Measurements from ENCODE around the gene P2RY13. TPM values are rescaled to one million over a fixed set of nuclear protein-coding genes. Genes with fewer than 3 reads are reported as not detected.

Gene P2RY13
- total RNA-seq, 4 donors from 2014 or later, result 0.20 to 3.1 (median 0.78) TPM

DNA sequence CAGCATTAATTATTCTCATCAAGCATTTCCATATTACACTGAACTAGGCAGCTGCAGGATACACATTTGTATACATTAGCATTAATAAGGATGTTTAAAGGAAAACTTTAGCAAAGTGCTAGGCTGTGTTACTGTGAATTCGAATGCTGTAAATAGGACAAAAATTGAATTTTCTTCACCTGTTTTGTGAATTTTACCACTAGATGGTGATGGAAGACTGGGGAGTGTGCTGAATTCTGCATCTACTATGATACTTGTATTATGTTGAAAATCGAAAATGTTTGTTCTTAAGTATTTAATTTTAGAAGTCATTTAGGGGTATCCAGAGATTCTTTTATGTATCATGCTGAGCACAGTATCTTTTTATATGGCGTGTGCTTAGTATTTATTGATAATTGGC lies 38.7 kb downstream of the P2RY13 start:
- no peaks in the 10 kb centered on the region for H3K9me3 ChIP-seq
- no peaks in the 10 kb centered on the region for H3K4me1 ChIP-seq
- no peak overlapping the region for H3K27ac ChIP-seq
- TF ChIP-seq EP300 (IDR thresholded peaks at IDR 0.05) (no peak), POLR2A (IDR thresholded peaks at IDR 0.05) (no peak)
- TF ChIP-seq, protein P1, sequence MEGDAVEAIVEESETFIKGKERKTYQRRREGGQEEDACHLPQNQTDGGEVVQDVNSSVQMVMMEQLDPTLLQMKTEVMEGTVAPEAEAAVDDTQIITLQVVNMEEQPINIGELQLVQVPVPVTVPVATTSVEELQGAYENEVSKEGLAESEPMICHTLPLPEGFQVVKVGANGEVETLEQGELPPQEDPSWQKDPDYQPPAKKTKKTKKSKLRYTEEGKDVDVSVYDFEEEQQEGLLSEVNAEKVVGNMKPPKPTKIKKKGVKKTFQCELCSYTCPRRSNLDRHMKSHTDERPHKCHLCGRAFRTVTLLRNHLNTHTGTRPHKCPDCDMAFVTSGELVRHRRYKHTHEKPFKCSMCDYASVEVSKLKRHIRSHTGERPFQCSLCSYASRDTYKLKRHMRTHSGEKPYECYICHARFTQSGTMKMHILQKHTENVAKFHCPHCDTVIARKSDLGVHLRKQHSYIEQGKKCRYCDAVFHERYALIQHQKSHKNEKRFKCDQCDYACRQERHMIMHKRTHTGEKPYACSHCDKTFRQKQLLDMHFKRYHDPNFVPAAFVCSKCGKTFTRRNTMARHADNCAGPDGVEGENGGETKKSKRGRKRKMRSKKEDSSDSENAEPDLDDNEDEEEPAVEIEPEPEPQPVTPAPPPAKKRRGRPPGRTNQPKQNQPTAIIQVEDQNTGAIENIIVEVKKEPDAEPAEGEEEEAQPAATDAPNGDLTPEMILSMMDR (IDR thresholded peaks at IDR 0.05), result peak; percentile 9 to 61 (median 44)
- WGBS, 2 donors, result 37 to 48% methylated on average over 3 of the region's 3 CpGs
- H3K4me3 ChIP-seq, result no peak overlapping the region
- H3K36me3 ChIP-seq, result no peaks in the 10 kb centered on the region
- H3K27me3 ChIP-seq, result no peaks in the 10 kb centered on the region
- DNase-seq (ENCODE audit: low spot score in 2 of 2), result no peak

DNA sequence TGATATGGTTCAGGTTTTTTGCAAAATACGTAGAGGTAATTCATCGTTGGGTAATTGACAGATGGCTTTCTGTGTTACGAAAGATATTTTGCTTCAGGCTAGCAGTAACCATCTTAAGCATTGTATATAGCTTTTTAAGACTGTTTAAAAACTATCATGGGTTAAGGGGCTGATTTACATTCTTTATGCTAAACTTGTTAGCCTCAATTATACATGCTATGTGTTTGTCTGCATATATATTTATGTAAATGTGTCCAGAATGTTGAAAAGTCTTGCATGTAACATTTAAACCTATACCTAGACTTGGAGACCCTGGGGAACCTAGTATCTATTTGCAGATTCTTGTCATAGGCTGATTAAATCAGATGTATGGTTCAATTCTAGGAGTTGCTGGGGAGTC lies 39.9 kb downstream of the P2RY13 start:
- WGBS, 2 donors, result 13 to 88% methylated on average over 3 of the region's 3 CpGs
- Histone ChIP-seq H3K27ac (no peak overlapping the region), H3K9me3 (no peaks in the 10 kb centered on the region), H3K4me3 (no peak overlapping the region), H3K36me3 (no peaks in the 10 kb centered on the region), H3K27me3 (no peaks in the 10 kb centered on the region), H3K4me1 (peaks cover 0 to 2% (median 0%) of the 10 kb centered on the region in 4 donors)
- DNase-seq (ENCODE audit: low spot score in 2 of 2), result no peak
- TF ChIP-seq POLR2A (IDR thresholded peaks at IDR 0.05), result no peak
- no peak for TF ChIP-seq EP300 (IDR thresholded peaks at IDR 0.05)
- TF ChIP-seq, protein P1 (IDR thresholded peaks at IDR 0.05), result no peak

DNA sequence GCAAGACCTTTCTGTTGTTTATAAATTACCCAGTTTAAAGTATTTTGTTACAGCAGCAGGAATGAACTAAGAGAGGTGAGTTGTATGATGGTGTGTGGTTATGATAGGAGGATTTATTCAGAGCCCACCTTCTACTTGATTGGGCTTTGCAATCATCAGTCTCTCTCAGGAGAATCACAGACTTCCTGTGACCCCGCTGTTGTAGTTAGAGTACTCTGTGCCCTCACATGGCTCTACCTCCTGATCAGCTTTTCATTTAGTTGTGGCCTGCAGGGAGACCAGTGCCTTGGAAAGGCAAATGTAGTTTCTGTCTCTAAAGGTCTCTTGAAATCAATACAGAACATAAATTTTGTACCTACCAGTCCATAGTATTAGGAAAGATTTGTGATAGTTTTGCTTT lies 43.4 kb downstream of the P2RY13 start:
- H3K27ac ChIP-seq, result no peak overlapping the region
- WGBS, 2 donors, result 68 to 75% methylated on average over 1 of the region's 1 CpG
- H3K9me3 ChIP-seq, result no peaks in the 10 kb centered on the region
- H3K4me1 ChIP-seq, result peaks cover 0 to 22% (median 0%) of the 10 kb centered on the region in 4 donors
- no peak for DNase-seq (ENCODE audit: low spot score in 2 of 2)
- no peaks in the 10 kb centered on the region for H3K27me3 ChIP-seq
- no peak overlapping the region for H3K4me3 ChIP-seq
- TF ChIP-seq, protein P1 (IDR thresholded peaks at IDR 0.05), result no peak
- TF ChIP-seq EP300 (IDR thresholded peaks at IDR 0.05) (no peak), POLR2A (IDR thresholded peaks at IDR 0.05) (no peak)
- no peaks in the 10 kb centered on the region for H3K36me3 ChIP-seq

DNA sequence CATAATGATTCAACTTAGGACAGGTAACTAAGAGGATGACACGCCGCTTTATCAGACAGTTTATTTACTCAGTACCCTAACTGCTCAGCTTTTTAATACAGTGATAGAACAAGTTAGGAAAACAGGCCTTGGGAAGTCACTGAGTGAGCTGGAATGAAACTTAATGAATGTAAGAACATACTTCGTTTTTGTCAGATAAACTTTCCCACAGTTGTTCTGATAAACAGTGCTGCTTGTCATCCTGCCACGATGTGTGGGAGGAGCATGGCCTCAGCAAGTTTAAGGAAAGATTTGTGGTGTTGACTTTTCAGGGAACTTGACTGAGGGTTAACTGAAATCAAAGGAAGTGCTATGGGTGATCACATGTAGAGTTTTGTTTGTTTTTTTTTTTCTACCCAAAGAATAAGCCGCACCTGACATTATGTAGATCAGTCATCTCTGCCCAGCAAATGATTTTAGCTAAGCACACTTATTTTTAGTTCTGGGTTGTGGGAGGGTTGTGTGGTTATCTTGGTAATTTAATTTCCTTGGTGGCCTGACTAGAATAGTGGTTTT lies 45.4 kb downstream of the P2RY13 start:
- TF ChIP-seq EP300 (IDR thresholded peaks at IDR 0.05) (no peak), POLR2A (IDR thresholded peaks at IDR 0.05) (no peak)
- TF ChIP-seq, protein P1 (IDR thresholded peaks at IDR 0.05), result no peak
- Histone ChIP-seq H3K36me3 (no peaks in the 10 kb centered on the region), H3K27me3 (no peaks in the 10 kb centered on the region), H3K27ac (peak overlapping the region in 2 of 4 donors; percentile 29 to 43), H3K4me3 (no peak overlapping the region), H3K9me3 (no peaks in the 10 kb centered on the region), H3K4me1 (peaks cover 0 to 22% (median 0%) of the 10 kb centered on the region in 4 donors)
- WGBS, 2 donors, result 42 to 44% methylated on average over 5 of the region's 5 CpGs
- no peak for DNase-seq (ENCODE audit: low spot score in 2 of 2)

DNA sequence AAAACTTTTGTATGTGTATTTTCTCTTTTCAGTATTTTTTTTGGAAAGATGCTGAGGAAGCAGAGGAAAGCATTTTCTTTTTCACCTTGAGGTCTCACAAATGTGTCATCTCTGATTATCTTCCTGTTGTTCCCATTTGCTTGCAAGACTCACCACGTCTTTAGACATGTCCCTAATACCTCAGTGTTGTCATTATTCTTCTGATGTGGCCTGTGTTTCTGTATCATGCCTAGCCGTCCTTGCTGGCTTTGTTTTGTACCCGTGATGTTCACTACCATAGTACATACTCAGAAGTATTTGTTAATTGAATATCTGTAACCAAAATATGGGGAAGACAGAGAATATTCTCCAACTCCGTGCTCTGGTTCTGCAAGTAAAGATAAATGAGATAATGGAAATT lies 46.0 kb downstream of the P2RY13 start:
- no peak for DNase-seq (ENCODE audit: low spot score in 2 of 2)
- TF ChIP-seq, protein P1 (IDR thresholded peaks at IDR 0.05), result no peak
- TF ChIP-seq EP300 (IDR thresholded peaks at IDR 0.05), result no peak
- TF ChIP-seq POLR2A (IDR thresholded peaks at IDR 0.05), result no peak
- H3K27me3 ChIP-seq, result no peaks in the 10 kb centered on the region
- peaks cover 0 to 22% (median 0%) of the 10 kb centered on the region in 4 donors for H3K4me1 ChIP-seq
- WGBS, 2 donors, result 62 to 63% methylated on average over 4 of the region's 4 CpGs
- no peaks in the 10 kb centered on the region for H3K9me3 ChIP-seq
- H3K36me3 ChIP-seq, result no peaks in the 10 kb centered on the region
- H3K27ac ChIP-seq, result peak overlapping the region in 2 of 4 donors; percentile 29 to 43
- no peak overlapping the region for H3K4me3 ChIP-seq

Data from tibial nerve (tissue), 4 donors.